ENCODE results near the gene ATP8A2. TPM values are rescaled to one million over a fixed set of nuclear protein-coding genes. Genes with fewer than 3 reads are reported as not detected.

ATP8A2 gene
- total RNA-seq, 1 donor from 2014 or later, result 39.1 TPM

DNA sequence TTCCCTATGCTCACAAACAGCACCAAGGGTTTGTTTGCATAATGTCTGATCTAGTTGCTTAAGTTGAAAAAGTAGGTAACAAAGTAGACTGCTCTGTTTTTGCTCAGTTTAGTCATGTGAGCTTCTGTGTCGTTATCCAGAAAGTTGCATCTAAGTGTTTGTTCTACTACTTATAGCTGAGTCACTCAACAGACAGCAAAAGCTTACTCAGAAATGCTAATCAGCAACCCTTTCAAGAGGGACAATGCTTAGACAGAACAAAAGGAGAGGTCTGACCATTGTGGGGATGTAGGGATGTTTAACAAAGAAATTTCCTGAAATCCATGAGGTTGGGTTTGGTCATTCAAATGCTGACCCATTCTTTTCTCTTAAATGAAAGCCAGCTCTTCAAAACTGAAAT is 106.4 kb downstream of the ATP8A2 start:
- Mint-ChIP-seq H3K27ac (no peak overlapping the region), H3K27me3 (ENCODE audit: low read depth) (no peaks in the 10 kb centered on the region), H3K9me3 (peaks cover 16% of the 10 kb centered on the region), H3K4me1 (peaks cover 4% of the 10 kb centered on the region), H3K36me3 (peaks cover 21% of the 10 kb centered on the region), H3K4me3 (no peak overlapping the region)
- TF ChIP-seq CTCF (IDR thresholded peaks at IDR 0.05; ENCODE audit: unreplicated experiment), result no peak
- DNase-seq (ENCODE audit: low spot score in 2 of 2, unreplicated experiment in 2 of 2), result no peak

DNA sequence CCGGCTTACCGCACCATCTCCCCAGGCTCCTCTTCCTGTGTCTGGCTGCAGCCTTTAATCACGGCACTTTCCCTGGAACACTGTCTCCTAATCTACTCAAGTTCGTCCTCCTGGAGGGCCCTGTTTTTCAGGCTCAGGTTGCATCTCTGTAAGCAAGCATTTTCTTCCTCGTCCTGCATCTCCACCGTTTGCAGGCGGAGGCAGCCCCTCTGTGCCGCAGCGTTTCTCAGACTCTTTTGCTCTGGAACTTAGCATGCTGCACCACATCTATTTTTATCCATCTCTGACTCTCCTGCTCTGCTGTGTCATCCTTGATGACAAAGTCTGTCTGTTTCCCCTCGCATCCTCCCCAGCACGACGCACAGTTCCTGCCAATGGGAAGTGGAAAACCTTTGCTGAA is 117.5 kb downstream of the ATP8A2 start:
- H3K27ac Mint-ChIP-seq, result peak overlapping the region; percentile 9

GRCh38 chr13:25490236-25490635 is 118.5 kb downstream of the ATP8A2 start:
- no peak for DNase-seq (ENCODE audit: low spot score in 2 of 2, unreplicated experiment in 2 of 2)
- no peaks in the 10 kb centered on the region for H3K36me3 Mint-ChIP-seq
- H3K4me3 Mint-ChIP-seq, result no peak overlapping the region
- peaks cover 14% of the 10 kb centered on the region for H3K27me3 Mint-ChIP-seq (ENCODE audit: low read depth)
- peaks cover 23% of the 10 kb centered on the region for H3K4me1 Mint-ChIP-seq
- no peak for TF ChIP-seq CTCF (IDR thresholded peaks at IDR 0.05; ENCODE audit: unreplicated experiment)
- no peak overlapping the region for H3K27ac Mint-ChIP-seq
- H3K9me3 Mint-ChIP-seq, result no peaks in the 10 kb centered on the region

More for the DNA sequence above, 117.5 kb downstream of the ATP8A2 start:
- H3K4me1 Mint-ChIP-seq, result peaks cover 23% of the 10 kb centered on the region
- no peaks in the 10 kb centered on the region for H3K36me3 Mint-ChIP-seq
- DNase-seq (ENCODE audit: low spot score in 2 of 2, unreplicated experiment in 2 of 2), result no peak
- peaks cover 12% of the 10 kb centered on the region for H3K27me3 Mint-ChIP-seq (ENCODE audit: low read depth)
- TF ChIP-seq CTCF (IDR thresholded peaks at IDR 0.05; ENCODE audit: unreplicated experiment), result no peak
- no peaks in the 10 kb centered on the region for H3K9me3 Mint-ChIP-seq
- H3K4me3 Mint-ChIP-seq, result no peak overlapping the region

- Mint-ChIP-seq H3K27me3 (ENCODE audit: low read depth) (peaks cover 13% of the 10 kb centered on the region), H3K4me3 (no peak overlapping the region), H3K4me1 (peaks cover 7% of the 10 kb centered on the region), H3K9me3 (no peaks in the 10 kb centered on the region), H3K27ac (no peak overlapping the region), H3K36me3 (no peaks in the 10 kb centered on the region)
- TF ChIP-seq CTCF (IDR thresholded peaks at IDR 0.05; ENCODE audit: unreplicated experiment), result no peak
- no peak for DNase-seq (ENCODE audit: low spot score in 2 of 2, unreplicated experiment in 2 of 2)
These were observed 122.3 kb downstream of the ATP8A2 start for GRCh38 chr13:25493931-25494640.

DNA sequence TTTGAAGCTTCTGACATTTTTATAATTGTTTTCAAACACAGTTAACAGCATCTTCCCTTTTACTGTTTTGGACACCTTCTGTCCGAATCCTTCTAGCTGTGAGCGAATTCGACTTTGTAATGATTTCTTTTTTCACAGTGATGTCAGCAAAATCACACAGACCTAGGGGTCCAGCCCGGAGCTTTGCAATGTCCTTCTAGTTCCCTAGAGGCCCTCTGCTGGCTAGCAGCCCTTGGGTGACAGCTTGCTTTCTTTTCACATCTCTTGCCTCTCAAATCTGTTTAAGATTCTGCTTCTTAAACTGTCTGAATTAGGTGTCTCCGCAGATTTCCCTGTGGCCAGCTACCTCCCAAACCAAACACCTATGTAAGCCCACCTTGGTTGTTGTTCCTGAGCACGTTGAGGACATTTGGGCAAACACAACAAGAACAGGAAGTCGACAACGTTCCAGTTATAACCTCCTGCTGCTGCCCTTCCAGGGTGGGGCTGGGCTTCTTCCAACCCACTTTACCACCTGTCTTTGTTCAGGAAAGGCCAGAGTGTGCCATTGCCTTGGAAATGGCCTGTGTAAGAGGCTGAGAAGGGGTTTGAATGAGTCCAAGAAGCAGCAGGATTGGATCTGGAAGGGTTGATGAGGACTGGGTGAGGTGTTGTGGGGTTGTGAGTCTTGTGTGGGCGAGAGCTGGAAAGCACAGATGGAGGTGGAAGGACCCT is 123.1 kb downstream of the ATP8A2 start:
- Mint-ChIP-seq H3K4me1 (peaks cover 2% of the 10 kb centered on the region), H3K9me3 (no peaks in the 10 kb centered on the region), H3K27me3 (ENCODE audit: low read depth) (peaks cover 8% of the 10 kb centered on the region), H3K36me3 (no peaks in the 10 kb centered on the region), H3K4me3 (no peak overlapping the region), H3K27ac (no peak overlapping the region)
- TF ChIP-seq CTCF (IDR thresholded peaks at IDR 0.05; ENCODE audit: unreplicated experiment), result no peak
- no peak for DNase-seq (ENCODE audit: low spot score in 2 of 2, unreplicated experiment in 2 of 2)

All from mesothelial cell of epicardium (in vitro differentiated cells).